CD4-positive, alpha-beta T cell (primary cell): ENCODE data around the gene C2orf42. TPM values are rescaled to one million over a fixed set of nuclear protein-coding genes. Genes with fewer than 3 reads are reported as not detected.

ENCODE experiments used
- ATAC-seq: fragments of 200-7000 bp; cut with Tn5 transposase; one replicate; pipeline ENCODE4 v1.10.0; 2022; ENCODE audit warnings: mild to moderate bottlenecking; ENCODE audit not compliant: poor library complexity
- CTCF ChIA-PET: fragments of 350-600 bp; sonication (Branson Sonifier 250); formaldehyde crosslinking; loops from one replicate; lab custom pipeline; 2021; ENCODE audit warnings: antibody characterized with exemption, inconsistent platforms; lab: Charles Lee
- POLR2A ChIA-PET: fragments of 350-600 bp; sonication (Branson Sonifier 250); formaldehyde crosslinking; loops from one replicate; lab custom pipeline; 2021; ENCODE audit warnings: antibody characterized with exemption, inconsistent platforms; lab: Charles Lee
- DNase-seq, 14 experiments: peaks; one replicate each; pipeline ENCODE4 v3.0.0-alpha.2; 2013 to 2020; ENCODE audit warnings: mixed read lengths in 2 of 14
- H3K27ac ChIP-seq, 2 donors: one replicate each; pipeline versions ENCODE4 v1.5.1 to v1.7.0; 2013; ENCODE audit warnings: low read length in 2 of 2, low read depth in 1 of 2, mild to moderate bottlenecking in 1 of 2
- H3K27me3 ChIP-seq, 2 experiments: 1 replicate in 1 of 2; 2 replicates in 1 of 2; pipeline versions ENCODE4 v1.6.1 to v1.7.0; 2013; ENCODE audit warnings: low read length in 2 of 2, control low read depth in 1 of 2, mild to moderate bottlenecking in 1 of 2, moderate library complexity in 1 of 2; ENCODE audit not compliant: insufficient read depth in 2 of 2, control insufficient read depth in 1 of 2
- H3K36me3 ChIP-seq: one replicate; pipeline ENCODE4 v1.6.1; 2013; ENCODE audit warnings: low read length, control low read depth; ENCODE audit not compliant: insufficient read depth
- H3K4me1 ChIP-seq: one replicate; pipeline ENCODE4 v1.6.1; 2013; ENCODE audit warnings: low read length, control low read depth; ENCODE audit not compliant: insufficient read depth
- H3K4me3 ChIP-seq: one replicate; pipeline ENCODE4 v1.5.1; 2013; ENCODE audit warnings: mild to moderate bottlenecking, low read length, moderate library complexity
- H3K9me3 ChIP-seq, 2 experiments: 1 replicate in 1 of 2; 2 replicates in 1 of 2; pipeline versions ENCODE4 v1.6.1 to v1.7.0; 2013; ENCODE audit warnings: low read length in 2 of 2, mild to moderate bottlenecking in 2 of 2, control low read depth in 1 of 2, moderate library complexity in 1 of 2; ENCODE audit not compliant: control insufficient read depth in 1 of 2, insufficient read depth in 1 of 2
- H3K27ac Mint-ChIP-seq: one replicate; pipeline ENCODE4 v1.8.0; 2020; ENCODE audit warnings: mixed read lengths
- H3K27me3 Mint-ChIP-seq: one replicate; pipeline ENCODE4 v1.8.0; 2021; ENCODE audit warnings: mixed read lengths
- H3K36me3 Mint-ChIP-seq: one replicate; pipeline ENCODE4 v1.8.0; 2021; ENCODE audit warnings: low read depth, mixed read lengths
- H3K4me1 Mint-ChIP-seq: one replicate; pipeline ENCODE4 v1.8.0; 2021; ENCODE audit warnings: low read depth, mixed read lengths
- H3K4me3 Mint-ChIP-seq: one replicate; pipeline ENCODE4 v1.8.0; 2020; ENCODE audit warnings: mild to moderate bottlenecking, mixed read lengths
- H3K9me3 Mint-ChIP-seq: one replicate; pipeline ENCODE4 v1.8.0; 2020; ENCODE audit warnings: mixed read lengths
- CTCF ChIP-seq: fragments of 200-600 bp; IDR thresholded peaks from one replicate; pipeline ENCODE4 v1.8.0; 2022; ENCODE audit warnings: antibody characterized with exemption, mild to moderate bottlenecking
- intact Hi-C, 2 experiments: fragments of 100-400 bp; cut with DNase I in 1 of 2; cut with micrococcal nuclease in 1 of 2; formaldehyde crosslinking; loops; one replicate each; pipeline versions ENCODE4 v1.15.1 to v1.9.0; 2023 to 2025; cut with DNase I, micrococcal nuclease
- total RNA-seq, 174 experiments: library from RNA in 2 of 174; stranded (reverse) in 2 of 174; gene quantifications; one replicate each; pipeline ENCODE4 v1.2.3 and lab custom pipeline; 2021 to 2026

Gene C2orf42
- total RNA-seq, 2 experiments from 2014 or later = 16.9 to 18.4 TPM

GRCh38 chr2:70145851-70146739 lies 44.7 kb downstream of the C2orf42 start:
- intact Hi-C loops = no loop called here
- ATAC-seq = no peak
- H3K27me3 ChIP-seq = no peaks in the 10 kb centered on the region
- peaks cover 26% of the 10 kb centered on the region for H3K4me1 ChIP-seq
- no peak overlapping the region for H3K4me3 ChIP-seq
- no peaks in the 10 kb centered on the region for H3K9me3 ChIP-seq
- Mint-ChIP-seq H3K4me1 (peaks cover 25% of the 10 kb centered on the region), H3K27ac (no peak overlapping the region), H3K36me3 (peaks cover 24% of the 10 kb centered on the region), H3K4me3 (no peak overlapping the region), H3K27me3 (no peaks in the 10 kb centered on the region), H3K9me3 (no peaks in the 10 kb centered on the region)
- peaks cover 12% of the 10 kb centered on the region for H3K36me3 ChIP-seq
- no peak for TF ChIP-seq CTCF
- peak in 2 of 14 experiments; percentile 27 to 40 for DNase-seq
- CTCF ChIA-PET = interaction anchor here (0.9 to 4.6 kb wide), 3 partner anchors 45 to 233 kb away, joined by 3 to 55 read pairs (median 4); partner anchors contain the start of genes C2orf42 and MXD1
- no peak overlapping the region for H3K27ac ChIP-seq
- POLR2A ChIA-PET = interaction anchor here (0.9 to 15.8 kb wide), 3 partner anchors 13 to 147 kb away, joined by 3 to 932 read pairs (median 90); partner anchors contain the start of genes PCBP1 and SNRPG

GRCh38 chr2:70145144-70145490 lies 45.7 kb downstream of the C2orf42 start:
- DNase-seq = no peak
- TF ChIP-seq CTCF = no peak
- peaks cover 36% of the 10 kb centered on the region for H3K4me1 ChIP-seq
- intact Hi-C loops = no loop called here
- peak overlapping the region; percentile 99 for H3K27ac Mint-ChIP-seq
- H3K4me3 Mint-ChIP-seq = peak overlapping the region; percentile 42
- no peaks in the 10 kb centered on the region for H3K9me3 Mint-ChIP-seq
- no peak overlapping the region for H3K27ac ChIP-seq
- no peaks in the 10 kb centered on the region for H3K27me3 Mint-ChIP-seq
- H3K36me3 ChIP-seq = peaks cover 6% of the 10 kb centered on the region
- CTCF ChIA-PET = interaction anchor here (0.6 to 5.6 kb wide), 5 partner anchors 76 to 232 kb away, joined by 3 to 55 read pairs (median 5); partner anchors contain the start of gene MXD1
- no peaks in the 10 kb centered on the region for H3K27me3 ChIP-seq
- POLR2A ChIA-PET = interaction anchor here (0.9 to 15.8 kb wide), 7 partner anchors 12 to 231 kb away, joined by 3 to 932 read pairs (median 90); partner anchors contain the start of genes C2orf42, MXD1, PCBP1 and SNRPG
- peaks cover 35% of the 10 kb centered on the region for H3K4me1 Mint-ChIP-seq
- ATAC-seq = no peak
- H3K36me3 Mint-ChIP-seq = peaks cover 20% of the 10 kb centered on the region
- no peak overlapping the region for H3K4me3 ChIP-seq
- H3K9me3 ChIP-seq = no peaks in the 10 kb centered on the region

- H3K27me3 Mint-ChIP-seq = no peaks in the 10 kb centered on the region
- Histone ChIP-seq H3K9me3 (no peaks in the 10 kb centered on the region), H3K36me3 (peaks cover 1% of the 10 kb centered on the region), H3K4me3 (no peak overlapping the region), H3K27me3 (no peaks in the 10 kb centered on the region), H3K27ac (peak overlapping the region in 1 of 2 donors; percentile 97), H3K4me1 (peaks cover 41% of the 10 kb centered on the region)
- H3K9me3 Mint-ChIP-seq = no peaks in the 10 kb centered on the region
- H3K4me3 Mint-ChIP-seq = no peak overlapping the region
- POLR2A ChIA-PET = interaction anchor here (0.9 to 15.8 kb wide), 9 partner anchors 11 to 231 kb away, joined by 3 to 932 read pairs (median 50); partner anchors contain the start of genes C2orf42, MXD1, PCBP1 and SNRPG
- DNase-seq (peak in 1 of 14 experiments; percentile 28), ATAC-seq (no peak)
- H3K27ac Mint-ChIP-seq = peak overlapping the region; percentile 99
- peaks cover 15% of the 10 kb centered on the region for H3K36me3 Mint-ChIP-seq
- CTCF ChIA-PET = interaction anchor here (0.6 to 5.6 kb wide), 5 partner anchors 75 to 232 kb away, joined by 3 to 55 read pairs (median 5); partner anchors contain the start of gene MXD1
- intact Hi-C loops = no loop called here
- TF ChIP-seq CTCF = no peak
- H3K4me1 Mint-ChIP-seq = peaks cover 40% of the 10 kb centered on the region
Measured at GRCh38 chr2:70144443-70145143, 46.2 kb downstream of the C2orf42 start.
